Measurements from ENCODE around the gene ANKS1B.

DNA sequence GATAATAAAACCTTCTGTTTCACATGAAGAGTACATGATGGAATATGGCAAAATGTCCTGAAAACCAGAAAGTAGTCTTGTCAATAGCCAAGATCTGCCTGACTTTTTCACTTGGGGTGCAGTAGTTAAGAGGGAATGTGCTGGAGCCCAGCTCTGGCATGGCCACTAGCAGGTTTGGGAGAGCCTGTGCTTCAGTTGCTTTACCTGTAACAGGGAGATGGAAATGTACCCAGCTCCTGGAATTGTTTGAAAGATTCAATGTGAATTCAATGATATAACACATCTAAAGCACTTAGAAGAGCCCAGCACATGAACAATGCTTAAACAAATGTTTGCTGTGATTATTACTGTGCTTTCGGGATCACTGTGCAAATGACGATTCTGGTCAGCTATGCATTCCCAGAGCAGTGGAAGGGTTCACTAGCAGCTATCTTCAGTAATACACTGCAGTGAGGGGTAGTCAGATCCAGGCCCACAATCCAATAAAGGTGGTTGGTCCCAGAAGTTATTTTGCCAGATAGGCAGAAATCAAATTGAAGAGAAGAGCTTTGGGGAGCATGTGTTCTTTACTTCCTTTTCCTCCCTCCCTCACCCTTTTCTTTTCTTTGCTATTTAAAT lies 1114.7 kb downstream of the ANKS1B start:
- TF ChIP-seq POLR2A (IDR thresholded peaks at IDR 0.05; ENCODE audit: low read length): no peak
- no peak for TF ChIP-seq GATA1 (IDR thresholded peaks at IDR 0.05; ENCODE audit: low read depth, low read length)

Data from erythroblast (primary cell).